SK-N-SH treated with all-trans-retinoic acid at 6 μM for 48 hours (cell line): ENCODE data around the gene CBARP.

ENCODE experiments used
- CSDC2 ChIP-seq: fragments of 250-450 bp; sonication (Bioruptor Pico); IDR thresholded peaks from 2 replicates; pipeline ENCODE4 v1.5.0; 2020; ENCODE audit warnings: mild to moderate bottlenecking, moderate library complexity
- GLIS3 ChIP-seq: fragments of 250-450 bp; sonication (Bioruptor Pico); IDR thresholded peaks from 2 replicates; pipeline ENCODE4 v1.5.0; 2020; ENCODE audit warnings: mild to moderate bottlenecking, moderate library complexity
- PPARA ChIP-seq: fragments of 250-450 bp; sonication (Bioruptor Pico); IDR thresholded peaks from 2 replicates; pipeline ENCODE4 v1.5.0; 2020; ENCODE audit warnings: mild to moderate bottlenecking, borderline replicate concordance
- SNAI2 ChIP-seq: fragments of 250-450 bp; sonication (Bioruptor Pico); IDR thresholded peaks from 2 replicates; pipeline ENCODE4 v1.5.0; 2020; ENCODE audit warnings: mild to moderate bottlenecking, moderate library complexity
- TCF4 ChIP-seq: fragments of 250-450 bp; sonication (Bioruptor Pico); IDR thresholded peaks from 2 replicates; pipeline ENCODE4 v1.8.0; 2021; ENCODE audit warnings: mild to moderate bottlenecking, moderate library complexity, borderline replicate concordance
- ZFP3 ChIP-seq: fragments of 250-450 bp; sonication (Bioruptor Pico); IDR thresholded peaks from 2 replicates; pipeline ENCODE4 v1.5.0; 2020; ENCODE audit warnings: mild to moderate bottlenecking, moderate library complexity
- ZFP30 ChIP-seq: fragments of 450-650 bp; formaldehyde crosslinking; IDR thresholded peaks from 2 replicates; pipeline ENCODE4 v1.5.0; 2022; ENCODE audit warnings: mild to moderate bottlenecking, moderate library complexity
- TF ChIP-seq, protein P1 (sequence below): fragments of 250-450 bp; sonication (Bioruptor Pico); IDR thresholded peaks from 2 replicates; pipeline ENCODE4 v1.8.0; 2020; ENCODE audit warnings: mild to moderate bottlenecking, moderate library complexity, borderline replicate concordance
- TF ChIP-seq, protein P2 (sequence below): fragments of 250-450 bp; sonication (Bioruptor Pico); IDR thresholded peaks from 2 replicates; pipeline ENCODE4 v1.5.1; 2020; ENCODE audit warnings: low read depth, mild to moderate bottlenecking, moderate library complexity

DNA sequence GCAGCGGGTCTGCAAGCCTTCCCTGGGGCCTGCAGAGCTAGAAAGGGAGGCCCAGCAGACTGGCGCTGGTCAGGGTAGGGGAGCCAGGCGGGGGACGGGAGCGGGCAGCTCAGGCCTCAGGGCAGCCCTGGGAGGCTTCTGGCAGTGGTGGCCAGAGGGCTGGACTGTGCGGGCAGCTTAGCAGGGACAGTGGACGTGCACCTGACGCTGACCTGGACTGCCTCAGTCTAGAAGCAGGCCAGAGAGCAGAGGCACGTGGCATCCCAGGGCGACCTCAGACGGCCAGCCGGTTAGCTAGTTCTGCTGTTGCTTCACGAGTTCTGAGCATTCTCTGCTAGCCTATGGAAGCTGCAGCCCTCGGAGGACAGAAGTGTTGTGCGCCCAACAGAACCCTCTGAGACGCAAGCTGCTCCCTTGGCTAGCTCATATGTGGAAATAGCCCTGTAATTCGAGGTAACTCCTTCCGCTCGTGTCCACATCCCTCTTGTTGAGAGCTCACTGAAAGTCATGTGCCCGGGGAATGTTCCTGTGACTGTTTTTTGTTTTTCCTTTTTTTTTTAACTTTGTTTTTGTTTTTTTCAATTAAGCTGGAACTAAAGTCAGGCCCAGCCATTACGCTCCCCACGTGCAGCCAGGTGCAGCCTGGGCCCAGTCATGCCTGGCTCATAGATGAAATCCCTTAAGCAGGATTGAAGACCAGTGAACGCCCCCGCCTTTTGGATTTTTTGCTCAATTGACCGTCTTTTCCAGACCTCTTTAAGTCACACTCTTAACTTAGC lies 35.6 kb upstream of the CBARP start:
- TF ChIP-seq, protein P1, sequence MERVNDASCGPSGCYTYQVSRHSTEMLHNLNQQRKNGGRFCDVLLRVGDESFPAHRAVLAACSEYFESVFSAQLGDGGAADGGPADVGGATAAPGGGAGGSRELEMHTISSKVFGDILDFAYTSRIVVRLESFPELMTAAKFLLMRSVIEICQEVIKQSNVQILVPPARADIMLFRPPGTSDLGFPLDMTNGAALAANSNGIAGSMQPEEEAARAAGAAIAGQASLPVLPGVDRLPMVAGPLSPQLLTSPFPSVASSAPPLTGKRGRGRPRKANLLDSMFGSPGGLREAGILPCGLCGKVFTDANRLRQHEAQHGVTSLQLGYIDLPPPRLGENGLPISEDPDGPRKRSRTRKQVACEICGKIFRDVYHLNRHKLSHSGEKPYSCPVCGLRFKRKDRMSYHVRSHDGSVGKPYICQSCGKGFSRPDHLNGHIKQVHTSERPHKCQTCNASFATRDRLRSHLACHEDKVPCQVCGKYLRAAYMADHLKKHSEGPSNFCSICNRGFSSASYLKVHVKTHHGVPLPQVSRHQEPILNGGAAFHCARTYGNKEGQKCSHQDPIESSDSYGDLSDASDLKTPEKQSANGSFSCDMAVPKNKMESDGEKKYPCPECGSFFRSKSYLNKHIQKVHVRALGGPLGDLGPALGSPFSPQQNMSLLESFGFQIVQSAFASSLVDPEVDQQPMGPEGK (CRISPR knock-in tag) = no peak
- TF ChIP-seq ZFP30 (CRISPR knock-in tag) = no peak
- no peak for TF ChIP-seq SNAI2 (CRISPR knock-in tag)
- TF ChIP-seq, protein P2, sequence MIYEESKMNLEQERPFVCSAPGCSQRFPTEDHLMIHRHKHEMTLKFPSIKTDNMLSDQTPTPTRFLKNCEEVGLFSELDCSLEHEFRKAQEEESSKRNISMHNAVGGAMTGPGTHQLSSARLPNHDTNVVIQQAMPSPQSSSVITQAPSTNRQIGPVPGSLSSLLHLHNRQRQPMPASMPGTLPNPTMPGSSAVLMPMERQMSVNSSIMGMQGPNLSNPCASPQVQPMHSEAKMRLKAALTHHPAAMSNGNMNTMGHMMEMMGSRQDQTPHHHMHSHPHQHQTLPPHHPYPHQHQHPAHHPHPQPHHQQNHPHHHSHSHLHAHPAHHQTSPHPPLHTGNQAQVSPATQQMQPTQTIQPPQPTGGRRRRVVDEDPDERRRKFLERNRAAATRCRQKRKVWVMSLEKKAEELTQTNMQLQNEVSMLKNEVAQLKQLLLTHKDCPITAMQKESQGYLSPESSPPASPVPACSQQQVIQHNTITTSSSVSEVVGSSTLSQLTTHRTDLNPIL (CRISPR knock-in tag) = no peak
- no peak for TF ChIP-seq CSDC2 (CRISPR knock-in tag)
- TF ChIP-seq GLIS3 = no peak
- no peak for TF ChIP-seq PPARA (CRISPR knock-in tag)
- no peak for TF ChIP-seq ZFP3 (CRISPR knock-in tag)
- no peak for TF ChIP-seq TCF4 (CRISPR knock-in tag)
